Measurements from ENCODE around the gene KLF4. TPM values are rescaled to one million over a fixed set of nuclear protein-coding genes. Genes with fewer than 3 reads are reported as not detected.

The KLF4 gene
- total RNA-seq, 2 experiments from 2014 or later = 0.35 TPM

DNA sequence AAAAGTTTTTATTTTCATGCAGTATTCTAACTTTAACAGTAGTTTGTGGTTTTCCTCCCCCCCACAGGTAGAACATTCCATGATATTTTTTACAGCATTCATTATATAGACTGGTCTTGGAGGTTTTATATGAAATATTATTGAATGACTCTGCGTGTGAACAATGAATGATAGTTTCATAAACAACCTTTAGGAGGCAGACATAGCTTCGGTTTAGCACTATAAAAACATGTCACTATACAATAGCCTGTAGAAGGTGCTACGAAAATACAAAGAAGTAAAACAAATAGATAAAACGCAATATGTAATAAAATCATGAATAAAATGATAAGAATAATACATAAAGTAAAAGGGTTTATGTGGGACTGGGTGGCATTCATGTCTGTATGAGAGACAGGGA, 8.5 kb downstream of the KLF4 start:
- H3K4me1 Mint-ChIP-seq = no peaks in the 10 kb centered on the region
- H3K4me3 Mint-ChIP-seq = no peak overlapping the region
- DNase-seq = no peak
- no peak overlapping the region for H3K27ac Mint-ChIP-seq
- H3K27me3 Mint-ChIP-seq = peaks cover 15% of the 10 kb centered on the region
- CTCF ChIA-PET = no interaction called here
- H3K9me3 Mint-ChIP-seq = no peaks in the 10 kb centered on the region
- POLR2A ChIA-PET = no interaction called here
- H3K36me3 Mint-ChIP-seq (ENCODE audit: low read depth) = no peaks in the 10 kb centered on the region

DNA sequence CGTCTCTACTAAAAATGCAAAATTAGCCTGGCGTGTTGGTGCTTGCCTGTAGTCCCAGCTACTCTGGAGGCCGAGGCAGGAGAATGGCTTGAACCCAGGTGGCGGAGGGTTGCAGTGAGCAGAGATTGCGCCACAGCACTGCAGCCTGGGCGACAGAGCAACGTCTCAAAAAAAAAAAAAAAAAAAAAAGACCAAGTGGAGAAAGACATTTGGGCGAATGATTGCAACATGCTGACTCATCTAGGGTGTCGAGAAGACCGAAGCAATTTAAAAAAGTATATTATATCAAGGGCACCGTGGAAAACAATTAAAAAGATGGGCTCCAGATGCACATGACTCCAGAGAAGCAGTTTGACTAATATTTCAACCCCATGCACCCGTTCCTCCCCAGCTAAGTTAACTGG, 9.2 kb downstream of the KLF4 start:
- POLR2A ChIA-PET = no interaction called here
- Mint-ChIP-seq H3K9me3 (no peaks in the 10 kb centered on the region), H3K27ac (no peak overlapping the region), H3K36me3 (ENCODE audit: low read depth) (no peaks in the 10 kb centered on the region), H3K27me3 (peaks cover 10% of the 10 kb centered on the region), H3K4me1 (no peaks in the 10 kb centered on the region), H3K4me3 (no peak overlapping the region)
- CTCF ChIA-PET = no interaction called here
- no peak for DNase-seq

DNA sequence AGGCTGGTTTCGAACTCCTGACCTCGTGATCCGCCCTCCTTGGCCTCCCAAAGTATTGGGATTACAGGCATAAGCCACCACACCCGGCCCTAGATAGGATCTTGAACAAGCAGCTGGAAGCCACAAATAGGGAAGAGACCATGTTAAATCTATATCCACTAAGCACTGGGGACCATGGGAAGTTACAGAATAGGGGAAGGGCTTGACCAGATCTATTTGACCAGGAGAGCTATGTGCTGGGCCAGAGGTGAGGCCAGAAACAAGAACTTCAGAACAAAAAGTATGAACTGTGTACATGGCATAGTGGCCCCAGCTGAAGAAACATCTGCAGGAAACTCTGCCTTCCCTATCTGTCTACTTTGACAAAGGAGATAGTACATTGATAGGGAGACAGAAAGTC, 10.8 kb downstream of the KLF4 start:
- CTCF ChIA-PET = interaction anchor here (0.5 to 0.6 kb wide), 2 partner anchors 181 to 621 kb away, joined by 3 read pairs; no protein-coding TSS in a partner anchor
- Mint-ChIP-seq H3K9me3 (no peaks in the 10 kb centered on the region), H3K4me1 (no peaks in the 10 kb centered on the region), H3K36me3 (ENCODE audit: low read depth) (no peaks in the 10 kb centered on the region), H3K27ac (no peak overlapping the region), H3K27me3 (peaks cover 9% of the 10 kb centered on the region), H3K4me3 (no peak overlapping the region)
- DNase-seq = no peak
- POLR2A ChIA-PET = no interaction called here

DNA sequence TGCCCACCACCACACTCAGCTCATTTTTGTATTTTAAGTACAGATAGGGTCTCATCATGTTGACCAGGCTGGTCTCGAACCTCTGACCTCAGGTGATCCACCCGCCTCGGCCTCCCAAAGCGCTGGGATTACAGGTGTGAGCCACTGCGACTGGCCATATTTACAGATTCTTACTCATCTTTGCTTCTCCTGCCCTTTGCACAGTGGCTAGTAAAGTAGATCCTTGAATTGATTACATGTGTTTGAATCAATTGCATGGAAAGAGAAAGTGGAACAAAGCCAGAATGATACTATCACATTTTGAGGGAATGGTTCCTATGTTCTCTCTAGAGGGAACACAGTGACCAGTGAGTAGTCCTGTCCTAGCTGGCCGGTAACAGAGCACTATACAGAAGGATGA, 15.4 kb downstream of the KLF4 start:
- H3K4me1 Mint-ChIP-seq = no peaks in the 10 kb centered on the region
- no peaks in the 10 kb centered on the region for H3K36me3 Mint-ChIP-seq (ENCODE audit: low read depth)
- ChIA-PET CTCF (no interaction called here), POLR2A (no interaction called here)
- peaks cover 2% of the 10 kb centered on the region for H3K27me3 Mint-ChIP-seq
- no peak overlapping the region for H3K27ac Mint-ChIP-seq
- no peak for DNase-seq
- H3K9me3 Mint-ChIP-seq = no peaks in the 10 kb centered on the region
- H3K4me3 Mint-ChIP-seq = no peak overlapping the region

DNA sequence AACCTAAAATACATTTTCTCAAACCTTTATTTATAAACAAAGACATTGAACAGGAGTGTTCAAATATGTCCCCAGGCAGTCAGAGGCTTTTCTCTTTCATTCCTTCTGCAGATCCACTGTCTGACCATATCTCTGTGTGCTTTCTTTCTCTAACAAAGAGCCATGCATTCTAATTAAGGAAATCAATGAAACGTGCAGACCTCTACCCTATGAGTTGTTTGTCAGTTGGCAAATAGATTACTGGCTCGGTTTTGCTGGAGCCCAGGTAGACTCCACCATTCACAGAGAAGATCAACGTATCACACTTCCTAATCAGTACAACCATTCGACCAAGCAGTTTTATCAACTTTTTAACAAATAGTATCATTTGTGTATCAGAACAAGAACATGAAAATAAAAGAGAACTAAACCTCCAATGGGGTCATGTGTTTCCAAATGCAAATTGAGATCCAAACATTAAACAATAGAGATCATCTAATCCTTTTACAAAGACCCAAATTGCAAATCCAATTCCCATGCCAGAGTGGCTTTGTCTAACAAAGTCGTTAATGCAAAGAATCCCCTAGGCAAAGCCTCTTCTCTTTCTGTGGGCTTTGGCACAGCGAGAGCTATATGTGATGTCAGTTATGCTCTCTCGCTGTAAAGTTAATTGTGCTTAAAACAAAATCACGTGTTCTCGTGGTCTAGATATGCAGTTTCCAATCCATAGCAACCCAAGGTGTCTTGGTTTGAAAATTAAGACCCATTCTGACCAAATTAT, 16.8 kb downstream of the KLF4 start:
- Mint-ChIP-seq H3K27me3 (no peaks in the 10 kb centered on the region), H3K4me3 (no peak overlapping the region), H3K4me1 (no peaks in the 10 kb centered on the region), H3K36me3 (ENCODE audit: low read depth) (no peaks in the 10 kb centered on the region), H3K27ac (no peak overlapping the region), H3K9me3 (no peaks in the 10 kb centered on the region)
- ChIA-PET CTCF (interaction anchor here (1.0 kb wide), 1 partner anchor 1289 kb away, joined by 3 read pairs; no protein-coding TSS in a partner anchor), POLR2A (no interaction called here)
- no peak for DNase-seq

DNA sequence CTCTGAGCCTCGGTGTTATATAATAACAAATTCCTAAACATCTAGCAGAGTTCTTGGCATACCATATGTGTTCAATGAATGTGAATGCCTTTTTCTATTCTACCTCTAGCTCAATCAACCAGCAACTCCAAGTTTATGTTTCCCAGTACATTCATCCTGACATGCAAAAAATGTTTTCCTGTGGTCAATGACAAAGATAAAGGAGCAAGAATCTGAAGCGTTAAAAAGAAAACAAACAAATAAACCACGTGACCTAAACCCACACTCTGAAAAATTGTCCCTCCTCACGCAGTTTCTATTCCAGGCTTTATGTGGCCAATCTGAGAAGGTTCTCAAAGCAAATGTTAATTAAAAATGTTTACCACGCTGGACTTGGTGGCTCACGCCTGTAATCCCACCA, 18.0 kb downstream of the KLF4 start:
- ChIA-PET POLR2A (no interaction called here), CTCF (interaction anchor here (1.0 kb wide), 1 partner anchor 1290 kb away, joined by 3 read pairs; no protein-coding TSS in a partner anchor)
- Mint-ChIP-seq H3K27ac (no peak overlapping the region), H3K36me3 (ENCODE audit: low read depth) (no peaks in the 10 kb centered on the region), H3K27me3 (peaks cover 5% of the 10 kb centered on the region), H3K4me3 (no peak overlapping the region), H3K9me3 (no peaks in the 10 kb centered on the region), H3K4me1 (no peaks in the 10 kb centered on the region)
- no peak for DNase-seq

DNA sequence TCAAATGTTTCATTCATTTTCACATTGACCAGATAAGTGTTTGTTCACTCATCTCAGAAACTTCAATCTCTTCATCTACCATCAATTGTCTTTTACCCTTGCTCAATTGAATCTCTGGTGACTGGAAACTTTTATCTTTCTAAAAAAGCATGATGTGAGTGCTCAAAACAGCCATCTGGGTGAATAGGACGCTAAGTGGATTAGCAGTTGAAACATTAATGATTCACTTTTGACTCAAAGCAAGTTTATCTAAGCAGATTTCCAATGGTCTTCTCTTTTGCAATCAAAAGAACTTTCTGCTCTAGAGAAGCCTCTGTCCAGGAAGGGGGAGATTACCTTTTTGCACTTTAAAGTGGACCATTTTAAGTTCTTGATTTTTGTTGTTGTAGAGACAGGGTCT, 22.2 kb downstream of the KLF4 start:
- ChIA-PET POLR2A (no interaction called here), CTCF (no interaction called here)
- H3K27me3 Mint-ChIP-seq = peaks cover 27% of the 10 kb centered on the region
- no peaks in the 10 kb centered on the region for H3K36me3 Mint-ChIP-seq (ENCODE audit: low read depth)
- peaks cover 4% of the 10 kb centered on the region for H3K4me1 Mint-ChIP-seq
- no peak overlapping the region for H3K27ac Mint-ChIP-seq
- no peak overlapping the region for H3K4me3 Mint-ChIP-seq
- DNase-seq = no peak
- H3K9me3 Mint-ChIP-seq = no peaks in the 10 kb centered on the region

DNA sequence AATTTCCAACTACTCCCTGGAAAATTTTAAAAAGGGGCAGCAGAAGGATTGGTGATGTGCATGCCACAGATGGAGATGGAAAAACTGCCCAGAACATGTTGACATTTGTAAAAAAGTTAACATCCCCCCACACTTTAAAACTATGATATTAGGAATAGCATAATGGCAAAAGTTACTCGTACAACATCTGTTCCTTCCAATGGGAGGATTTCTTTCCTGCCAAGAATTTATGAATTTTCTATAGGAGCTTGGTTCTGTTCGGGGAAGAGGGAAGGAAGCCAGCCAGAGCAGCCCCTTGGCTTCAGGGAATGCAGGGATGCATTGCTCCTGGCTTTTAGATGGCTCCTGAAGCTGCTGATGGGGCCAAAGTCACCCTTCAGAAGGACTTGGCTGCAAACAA, 22.7 kb downstream of the KLF4 start:
- Mint-ChIP-seq H3K4me3 (no peak overlapping the region), H3K4me1 (peaks cover 4% of the 10 kb centered on the region), H3K27ac (no peak overlapping the region), H3K27me3 (peaks cover 27% of the 10 kb centered on the region), H3K36me3 (ENCODE audit: low read depth) (no peaks in the 10 kb centered on the region), H3K9me3 (no peaks in the 10 kb centered on the region)
- CTCF ChIA-PET = no interaction called here
- POLR2A ChIA-PET = no interaction called here
- no peak for DNase-seq

DNA sequence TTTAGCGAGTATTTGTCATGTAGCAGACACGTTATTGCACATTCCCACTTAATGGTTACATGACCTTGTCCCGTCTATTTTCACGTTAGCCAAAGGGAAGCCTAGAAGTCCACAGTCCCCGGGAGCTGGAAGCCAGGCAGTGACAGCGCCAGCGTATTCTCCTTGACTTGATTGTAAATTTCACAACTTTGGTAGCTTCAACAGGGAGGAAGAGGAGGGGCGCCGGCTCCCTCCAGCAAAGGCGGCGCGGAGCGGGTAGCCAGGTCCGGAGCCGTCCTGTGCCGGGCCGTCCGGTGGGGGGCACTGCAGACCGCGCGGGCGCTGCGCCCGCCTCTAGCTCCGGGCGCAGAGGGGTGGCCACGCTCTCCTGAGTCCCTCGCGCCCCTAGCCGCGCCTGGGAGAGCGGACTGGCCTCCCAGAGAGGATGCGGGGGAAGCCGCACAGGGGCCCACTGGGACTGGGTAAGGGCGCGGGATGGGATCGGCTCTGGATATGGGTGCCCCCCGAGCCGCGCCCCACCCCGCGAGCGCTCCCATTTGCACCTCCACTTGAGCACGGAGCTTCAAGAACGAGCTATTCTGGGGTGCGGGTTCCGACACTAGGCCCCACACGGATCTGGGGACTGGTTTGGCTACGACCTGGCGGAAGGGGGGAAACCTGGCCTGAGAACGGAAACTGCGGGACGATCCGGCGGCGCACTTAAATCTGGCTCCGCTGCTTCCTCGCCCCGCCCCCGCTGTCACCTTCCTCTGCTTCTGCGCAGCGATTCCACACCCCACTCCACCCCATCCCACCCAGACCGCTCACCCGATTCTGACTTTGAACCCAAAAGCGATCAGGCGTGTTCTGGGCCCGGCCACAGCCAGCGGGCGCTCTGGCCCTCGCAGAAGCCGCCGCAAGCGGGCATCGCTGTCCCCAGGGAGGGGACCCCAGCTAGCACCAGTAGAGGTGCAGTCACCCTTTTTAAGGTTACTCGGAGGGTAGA, 23.8 kb downstream of the KLF4 start:
- POLR2A ChIA-PET = no interaction called here
- no peaks in the 10 kb centered on the region for H3K36me3 Mint-ChIP-seq (ENCODE audit: low read depth)
- DNase-seq = no peak
- no peak overlapping the region for H3K4me3 Mint-ChIP-seq
- CTCF ChIA-PET = interaction anchor here (1.4 kb wide), 1 partner anchor 1100 kb away, joined by 4 read pairs; no protein-coding TSS in a partner anchor
- no peak overlapping the region for H3K27ac Mint-ChIP-seq
- no peaks in the 10 kb centered on the region for H3K9me3 Mint-ChIP-seq
- H3K27me3 Mint-ChIP-seq = peaks cover 29% of the 10 kb centered on the region
- H3K4me1 Mint-ChIP-seq = peaks cover 4% of the 10 kb centered on the region

DNA sequence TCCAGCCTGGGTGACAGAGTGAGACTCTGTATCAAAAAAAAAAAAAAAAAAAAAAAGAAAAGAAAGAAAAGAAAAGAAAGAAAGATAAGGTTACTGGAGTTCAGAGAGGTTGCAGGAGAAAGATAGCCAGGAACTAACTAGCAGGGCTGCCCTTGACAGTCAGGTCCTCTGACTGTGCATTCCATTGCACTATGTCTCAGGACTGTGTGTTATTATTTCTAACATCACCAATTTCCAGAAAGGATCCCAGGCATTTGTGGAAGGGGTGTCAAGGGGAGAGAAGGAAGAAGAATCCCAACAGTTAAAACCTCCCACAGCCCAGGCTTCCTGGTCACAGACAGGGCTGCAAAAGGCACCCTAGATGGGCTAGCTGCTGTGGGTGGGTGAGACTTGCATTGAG, 25.1 kb downstream of the KLF4 start:
- no peaks in the 10 kb centered on the region for H3K9me3 Mint-ChIP-seq
- no peak overlapping the region for H3K27ac Mint-ChIP-seq
- H3K4me1 Mint-ChIP-seq = peaks cover 4% of the 10 kb centered on the region
- CTCF ChIA-PET = no interaction called here
- POLR2A ChIA-PET = no interaction called here
- H3K27me3 Mint-ChIP-seq = peaks cover 29% of the 10 kb centered on the region
- no peak for DNase-seq
- no peaks in the 10 kb centered on the region for H3K36me3 Mint-ChIP-seq (ENCODE audit: low read depth)
- no peak overlapping the region for H3K4me3 Mint-ChIP-seq

DNA sequence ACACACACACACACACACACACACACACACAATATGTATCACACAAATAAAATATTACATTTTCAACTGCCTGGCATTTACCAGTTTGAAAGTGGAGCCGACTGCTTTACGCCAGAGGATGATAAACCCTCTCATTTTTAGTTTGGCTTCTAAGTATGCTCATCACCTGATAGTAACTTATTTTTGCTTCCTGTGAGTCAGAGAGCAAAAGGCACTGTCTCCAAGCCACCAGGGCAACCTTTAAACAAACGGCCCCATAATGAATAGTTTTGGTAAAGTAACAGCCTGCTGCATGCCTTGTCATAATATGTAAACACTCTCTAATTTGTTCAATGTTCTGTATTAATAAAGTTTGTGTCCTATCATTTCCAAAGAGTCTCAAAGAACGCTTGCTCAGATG, 26.9 kb downstream of the KLF4 start:
- H3K4me1 Mint-ChIP-seq = peaks cover 4% of the 10 kb centered on the region
- no peak overlapping the region for H3K4me3 Mint-ChIP-seq
- ChIA-PET CTCF (no interaction called here), POLR2A (no interaction called here)
- no peak for DNase-seq
- H3K9me3 Mint-ChIP-seq = no peaks in the 10 kb centered on the region
- H3K27me3 Mint-ChIP-seq = peaks cover 29% of the 10 kb centered on the region
- H3K27ac Mint-ChIP-seq = no peak overlapping the region
- H3K36me3 Mint-ChIP-seq (ENCODE audit: low read depth) = no peaks in the 10 kb centered on the region

DNA sequence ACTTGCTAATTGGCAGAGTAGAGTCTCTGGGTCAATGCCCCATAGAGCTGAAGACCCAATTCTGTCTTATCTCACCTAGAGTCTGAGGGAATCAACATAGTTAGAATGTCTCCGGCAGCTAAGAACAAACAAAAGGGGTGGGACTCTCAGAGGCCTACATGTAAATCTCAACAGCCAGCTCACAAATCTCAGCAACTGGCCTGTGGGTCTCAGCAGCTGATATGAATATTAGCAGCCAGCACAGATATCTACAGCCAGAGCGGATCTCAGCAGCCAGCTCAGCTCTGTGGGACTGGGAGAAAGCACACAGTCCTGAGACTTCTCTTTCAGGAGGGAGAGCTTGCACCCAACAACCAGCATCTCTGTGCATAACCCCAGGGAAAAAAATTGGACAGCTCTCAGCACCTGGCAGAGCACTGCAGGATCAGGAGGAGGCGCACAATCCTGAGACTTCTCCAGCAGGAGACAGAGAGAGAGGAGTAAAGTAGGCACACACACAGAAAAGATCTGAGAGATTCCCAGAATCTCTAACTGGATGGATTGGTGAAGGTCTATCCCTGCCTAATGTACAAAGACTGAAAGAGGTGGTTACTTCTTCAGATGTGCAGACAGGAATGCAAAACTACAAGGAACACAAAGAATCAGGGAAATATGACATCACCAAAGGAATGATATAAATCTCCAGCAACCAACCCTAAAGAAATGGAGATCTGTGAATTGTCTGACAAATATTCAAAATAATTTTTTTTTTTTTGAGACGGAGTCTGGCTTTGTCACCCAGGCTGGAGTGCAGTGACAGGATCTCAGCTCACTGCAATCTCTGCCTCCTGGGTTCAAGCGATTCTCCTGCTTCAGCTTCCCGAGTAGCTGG, 29.2 kb downstream of the KLF4 start:
- Mint-ChIP-seq H3K9me3 (no peaks in the 10 kb centered on the region), H3K4me1 (peaks cover 3% of the 10 kb centered on the region), H3K4me3 (no peak overlapping the region), H3K27me3 (peaks cover 16% of the 10 kb centered on the region), H3K27ac (no peak overlapping the region), H3K36me3 (ENCODE audit: low read depth) (no peaks in the 10 kb centered on the region)
- no peak for DNase-seq
- ChIA-PET POLR2A (no interaction called here), CTCF (no interaction called here)
